GM12865 (cell line): ENCODE data around the gene RASAL2.

Source experiments
- DNase-seq: peaks from one replicate; pipeline ENCODE4 v3.0.0; 2010; ENCODE audit warnings: low read depth
- H3K4me3 ChIP-seq: 2 replicates; pipeline ENCODE4 v1.5.1; 2011; ENCODE audit warnings: mild to moderate bottlenecking, low read depth, low read length, control low read depth
- CTCF ChIP-seq: IDR thresholded peaks from 2 replicates; pipeline ENCODE4 v1.5.1; 2011; ENCODE audit warnings: low read length, control low read depth, low read depth, inconsistent platforms; ENCODE audit not compliant: insufficient read depth; ENCODE audit errors: missing control alignments

RASAL2 gene

GRCh38 chr1:178487070-178487615 lies 393.2 kb downstream of the RASAL2 start:
- DNase-seq, result no peak
- TF ChIP-seq CTCF, result no peak
- no peak overlapping the region for H3K4me3 ChIP-seq

GRCh38 chr1:178488393-178488792 lies 394.5 kb downstream of the RASAL2 start:
- no peak overlapping the region for H3K4me3 ChIP-seq
- TF ChIP-seq CTCF, result no peak
- DNase-seq, result no peak

GRCh38 chr1:178489399-178489798 lies 395.5 kb downstream of the RASAL2 start:
- H3K4me3 ChIP-seq, result no peak overlapping the region
- TF ChIP-seq CTCF, result no peak
- DNase-seq, result no peak

- H3K4me3 ChIP-seq, result no peak overlapping the region
- no peak for DNase-seq
- no peak for TF ChIP-seq CTCF
Measured at GRCh38 chr1:178490136-178490535, 396.2 kb downstream of the RASAL2 start.

- TF ChIP-seq CTCF, result no peak
- no peak overlapping the region for H3K4me3 ChIP-seq
- no peak for DNase-seq
Measured at GRCh38 chr1:178490967-178491366, 397.1 kb downstream of the RASAL2 start.

- no peak for TF ChIP-seq CTCF
- no peak overlapping the region for H3K4me3 ChIP-seq
- no peak for DNase-seq
Measured at GRCh38 chr1:178491721-178492120, 397.8 kb downstream of the RASAL2 start.

GRCh38 chr1:178492341-178492740 lies 398.4 kb downstream of the RASAL2 start:
- DNase-seq, result no peak
- no peak for TF ChIP-seq CTCF
- H3K4me3 ChIP-seq, result no peak overlapping the region
